ENCODE results near the gene PDIA4.
A peak's percentile ranks its signal among the peaks of the same experiment; 100 is the strongest.
"Not testable (repeated sequence)": the region's sequence is repeated elsewhere in the genome, so short reads cannot be mapped to it uniquely, and the experiment has no call there.

PDIA4 gene

GRCh38 chr7:149022756-149023360, 5.4 kb downstream of the PDIA4 start:
- H3K4me3 Mint-ChIP-seq, result no peak overlapping the region
- intact Hi-C loops (cut with micrococcal nuclease), result no loop called here
- H3K27me3 Mint-ChIP-seq, result no peaks in the 10 kb centered on the region
- H3K9me3 Mint-ChIP-seq, result no peaks in the 10 kb centered on the region
- H3K4me1 Mint-ChIP-seq (ENCODE audit: low read depth), result peaks cover 59% of the 10 kb centered on the region
- peak overlapping the region; percentile 78 for H3K27ac Mint-ChIP-seq
- peaks cover 76% of the 10 kb centered on the region for H3K36me3 Mint-ChIP-seq (ENCODE audit: low read depth)

- intact Hi-C loops (cut with micrococcal nuclease), result no loop called here
- H3K4me3 Mint-ChIP-seq, result no peak overlapping the region
- peak overlapping the region; percentile 63 for H3K27ac Mint-ChIP-seq
- H3K27me3 Mint-ChIP-seq, result no peaks in the 10 kb centered on the region
- peaks cover 54% of the 10 kb centered on the region for H3K4me1 Mint-ChIP-seq (ENCODE audit: low read depth)
- H3K9me3 Mint-ChIP-seq, result no peaks in the 10 kb centered on the region
- H3K36me3 Mint-ChIP-seq (ENCODE audit: low read depth), result peaks cover 81% of the 10 kb centered on the region
Measured at GRCh38 chr7:149021725-149022062, 6.6 kb downstream of the PDIA4 start.

GRCh38 chr7:149020483-149020882, 7.8 kb downstream of the PDIA4 start:
- H3K36me3 Mint-ChIP-seq (ENCODE audit: low read depth), result peaks cover 81% of the 10 kb centered on the region
- peaks cover 42% of the 10 kb centered on the region for H3K4me1 Mint-ChIP-seq (ENCODE audit: low read depth)
- no peaks in the 10 kb centered on the region for H3K9me3 Mint-ChIP-seq
- H3K4me3 Mint-ChIP-seq, result no peak overlapping the region
- H3K27me3 Mint-ChIP-seq, result no peaks in the 10 kb centered on the region
- intact Hi-C loops (cut with micrococcal nuclease), result no loop called here
- peak overlapping the region; percentile 43 for H3K27ac Mint-ChIP-seq

- Mint-ChIP-seq H3K27me3 (no peaks in the 10 kb centered on the region), H3K27ac (no peak overlapping the region), H3K4me3 (no peak overlapping the region), H3K9me3 (no peaks in the 10 kb centered on the region), H3K4me1 (ENCODE audit: low read depth) (peaks cover 26% of the 10 kb centered on the region), H3K36me3 (ENCODE audit: low read depth) (peaks cover 99% of the 10 kb centered on the region)
- intact Hi-C loops (cut with micrococcal nuclease), result no loop called here
Measured at GRCh38 chr7:149016876-149017275, 11.4 kb downstream of the PDIA4 start.

GRCh38 chr7:149014309-149014708, 14.0 kb downstream of the PDIA4 start:
- Mint-ChIP-seq H3K27ac (no peak overlapping the region), H3K4me1 (ENCODE audit: low read depth) (peaks cover 24% of the 10 kb centered on the region), H3K9me3 (no peaks in the 10 kb centered on the region), H3K27me3 (no peaks in the 10 kb centered on the region), H3K36me3 (ENCODE audit: low read depth) (peaks cover 99% of the 10 kb centered on the region), H3K4me3 (no peak overlapping the region)
- intact Hi-C loops (cut with micrococcal nuclease), result no loop called here

- Mint-ChIP-seq H3K36me3 (ENCODE audit: low read depth) (peaks cover 99% of the 10 kb centered on the region), H3K27ac (no peak overlapping the region), H3K4me3 (no peak overlapping the region), H3K4me1 (ENCODE audit: low read depth) (peaks cover 24% of the 10 kb centered on the region), H3K27me3 (no peaks in the 10 kb centered on the region), H3K9me3 (no peaks in the 10 kb centered on the region)
- intact Hi-C loops (cut with micrococcal nuclease), result no loop called here
Measured at GRCh38 chr7:149013876-149014275, 14.4 kb downstream of the PDIA4 start.

GRCh38 chr7:149012730-149013129, 15.6 kb downstream of the PDIA4 start:
- H3K36me3 Mint-ChIP-seq (ENCODE audit: low read depth), result peaks cover 99% of the 10 kb centered on the region
- H3K27ac Mint-ChIP-seq, result peak overlapping the region; percentile 18
- H3K4me3 Mint-ChIP-seq; H3K9me3 Mint-ChIP-seq; H3K27me3 Mint-ChIP-seq; intact Hi-C loops (cut with micrococcal nuclease): not testable (repeated sequence)
- H3K4me1 Mint-ChIP-seq (ENCODE audit: low read depth), result peaks cover 24% of the 10 kb centered on the region

- Mint-ChIP-seq H3K4me1 (ENCODE audit: low read depth) (peaks cover 24% of the 10 kb centered on the region), H3K36me3 (ENCODE audit: low read depth) (peaks cover 100% of the 10 kb centered on the region), H3K4me3 (no peak overlapping the region), H3K9me3 (no peaks in the 10 kb centered on the region), H3K27me3 (no peaks in the 10 kb centered on the region), H3K27ac (peak overlapping the region; percentile 18)
- intact Hi-C loops (cut with micrococcal nuclease), result no loop called here
Measured at GRCh38 chr7:149011491-149011890, 16.8 kb downstream of the PDIA4 start.

- Mint-ChIP-seq H3K27me3 (no peaks in the 10 kb centered on the region), H3K4me1 (ENCODE audit: low read depth) (peaks cover 24% of the 10 kb centered on the region), H3K36me3 (ENCODE audit: low read depth) (peaks cover 100% of the 10 kb centered on the region), H3K9me3 (no peaks in the 10 kb centered on the region), H3K27ac (peak overlapping the region; percentile 19), H3K4me3 (no peak overlapping the region)
- intact Hi-C loops (cut with micrococcal nuclease), result no loop called here
Measured at GRCh38 chr7:149010451-149010850, 17.9 kb downstream of the PDIA4 start.

GRCh38 chr7:149009527-149009926, 18.8 kb downstream of the PDIA4 start:
- Mint-ChIP-seq H3K9me3 (no peaks in the 10 kb centered on the region), H3K4me1 (ENCODE audit: low read depth) (peaks cover 24% of the 10 kb centered on the region), H3K27me3 (no peaks in the 10 kb centered on the region), H3K4me3 (no peak overlapping the region), H3K27ac (no peak overlapping the region), H3K36me3 (ENCODE audit: low read depth) (peaks cover 100% of the 10 kb centered on the region)
- intact Hi-C loops (cut with micrococcal nuclease), result no loop called here

GRCh38 chr7:149007611-149008010, 20.7 kb downstream of the PDIA4 start:
- no peaks in the 10 kb centered on the region for H3K27me3 Mint-ChIP-seq
- no peak overlapping the region for H3K27ac Mint-ChIP-seq
- peaks cover 14% of the 10 kb centered on the region for H3K4me1 Mint-ChIP-seq (ENCODE audit: low read depth)
- intact Hi-C loops (cut with micrococcal nuclease), result no loop called here
- peaks cover 100% of the 10 kb centered on the region for H3K36me3 Mint-ChIP-seq (ENCODE audit: low read depth)
- H3K4me3 Mint-ChIP-seq, result no peak overlapping the region
- H3K9me3 Mint-ChIP-seq, result no peaks in the 10 kb centered on the region

- no peaks in the 10 kb centered on the region for H3K9me3 Mint-ChIP-seq
- no peaks in the 10 kb centered on the region for H3K27me3 Mint-ChIP-seq
- H3K4me1 Mint-ChIP-seq (ENCODE audit: low read depth), result peaks cover 9% of the 10 kb centered on the region
- intact Hi-C loops (cut with micrococcal nuclease), result no loop called here
- peaks cover 100% of the 10 kb centered on the region for H3K36me3 Mint-ChIP-seq (ENCODE audit: low read depth)
- no peak overlapping the region for H3K27ac Mint-ChIP-seq
- no peak overlapping the region for H3K4me3 Mint-ChIP-seq
Measured at GRCh38 chr7:149007146-149007545, 21.2 kb downstream of the PDIA4 start.

- H3K9me3 Mint-ChIP-seq, result no peaks in the 10 kb centered on the region
- intact Hi-C loops (cut with micrococcal nuclease), result no loop called here
- H3K27me3 Mint-ChIP-seq, result no peaks in the 10 kb centered on the region
- no peak overlapping the region for H3K27ac Mint-ChIP-seq
- H3K4me3 Mint-ChIP-seq, result no peak overlapping the region
- H3K36me3 Mint-ChIP-seq (ENCODE audit: low read depth), result peaks cover 100% of the 10 kb centered on the region
- peaks cover 2% of the 10 kb centered on the region for H3K4me1 Mint-ChIP-seq (ENCODE audit: low read depth)
Measured at GRCh38 chr7:149006345-149006725, 22.0 kb downstream of the PDIA4 start.

- Mint-ChIP-seq H3K9me3 (no peaks in the 10 kb centered on the region), H3K27me3 (no peaks in the 10 kb centered on the region), H3K36me3 (ENCODE audit: low read depth) (peaks cover 99% of the 10 kb centered on the region), H3K27ac (no peak overlapping the region), H3K4me3 (no peak overlapping the region), H3K4me1 (ENCODE audit: low read depth) (no peaks in the 10 kb centered on the region)
- intact Hi-C loops (cut with micrococcal nuclease), result loop anchor here (1.0 kb wide), 2 partner anchors 61 to 86 kb away; no protein-coding TSS in a partner anchor
Measured at GRCh38 chr7:149005427-149006344, 22.6 kb downstream of the PDIA4 start.

All from dendritic cell treated with granulocyte-macrophage colony-stimulating factor and Interleukin-4, amounts not matched to agents 40 ng/mL and 50 ng/mL, for 4 days (primary cell).